Activated CD8-positive, alpha-beta memory T cell treated with anti-CD3 and anti-CD28 coated beads, Interleukin-2, amount 10 ng/mL, durations not matched to agents 7 days and 5 days (primary cell): Measurements from ENCODE around the gene TSPYL6. TPM values are rescaled to one million over a fixed set of nuclear protein-coding genes. Genes with fewer than 3 reads are reported as not detected.
"Not testable (repeated sequence)": the region's sequence is repeated elsewhere in the genome, so short reads cannot be mapped to it uniquely, and the experiment has no call there.

Experiments
- ATAC-seq: fragments of 150-1000 bp; cut with Tn5 transposase; one replicate; pipeline ENCODE4 v1.10.0; 2021; ENCODE audit warnings: moderate library complexity
- CTCF ChIA-PET: fragments of 350-600 bp; sonication (Branson Sonifier 250); formaldehyde crosslinking; loops from one replicate; lab custom pipeline; 2021; ENCODE audit warnings: antibody characterized with exemption; lab: Charles Lee
- DNase-seq: peaks from one replicate; pipeline ENCODE4 v3.0.0-alpha.2; 2020
- H3K27ac Mint-ChIP-seq: one replicate; pipeline ENCODE4 v1.8.0; 2021; ENCODE audit warnings: mild to moderate bottlenecking, mixed read lengths
- H3K27me3 Mint-ChIP-seq: one replicate; pipeline ENCODE4 v1.8.0; 2021; ENCODE audit warnings: mixed read lengths
- H3K36me3 Mint-ChIP-seq: one replicate; pipeline ENCODE4 v1.8.0; 2021; ENCODE audit warnings: mild to moderate bottlenecking, mixed read lengths
- H3K4me1 Mint-ChIP-seq: one replicate; pipeline ENCODE4 v1.8.0; 2021; ENCODE audit warnings: mixed read lengths
- H3K4me3 Mint-ChIP-seq: one replicate; pipeline ENCODE4 v1.8.0; 2021; ENCODE audit warnings: mild to moderate bottlenecking, moderate library complexity, mixed read lengths
- H3K9me3 Mint-ChIP-seq: one replicate; pipeline ENCODE4 v1.8.0; 2022; ENCODE audit warnings: low read depth, mixed read lengths
- total RNA-seq, 2 experiments: library from RNA; stranded (reverse); gene quantifications; one replicate each; pipeline ENCODE4 v1.2.3, GENCODE V29; 2021

The TSPYL6 gene
- total RNA-seq, 2 experiments from 2014 or later: not detected

DNA sequence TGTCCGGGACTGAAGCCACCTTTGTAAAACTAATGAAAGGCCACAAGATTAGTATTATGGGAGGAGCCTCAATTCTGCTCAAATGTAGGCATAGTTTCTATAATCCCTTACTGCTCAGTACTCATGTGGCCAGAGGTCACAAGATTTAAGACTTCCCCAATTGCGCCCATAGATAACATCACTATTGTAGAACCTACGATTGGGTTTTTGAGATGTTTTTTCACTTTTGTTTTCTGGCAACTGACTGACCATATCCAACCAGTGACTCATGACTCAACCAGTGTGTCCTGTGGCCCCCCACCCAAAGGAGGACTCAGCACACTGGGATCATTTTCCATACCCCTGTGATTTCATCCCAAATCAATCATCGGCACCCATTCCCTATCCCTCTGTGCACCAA is 15.2 kb upstream of the TSPYL6 start:
- Mint-ChIP-seq H3K27ac (no peak overlapping the region), H3K36me3 (peaks cover 8% of the 10 kb centered on the region), H3K27me3 (no peaks in the 10 kb centered on the region), H3K4me1 (no peaks in the 10 kb centered on the region), H3K9me3 (peaks cover 4% of the 10 kb centered on the region), H3K4me3 (no peak overlapping the region)
- ATAC-seq (no peak), DNase-seq (no peak)
- CTCF ChIA-PET: no interaction called here

DNA sequence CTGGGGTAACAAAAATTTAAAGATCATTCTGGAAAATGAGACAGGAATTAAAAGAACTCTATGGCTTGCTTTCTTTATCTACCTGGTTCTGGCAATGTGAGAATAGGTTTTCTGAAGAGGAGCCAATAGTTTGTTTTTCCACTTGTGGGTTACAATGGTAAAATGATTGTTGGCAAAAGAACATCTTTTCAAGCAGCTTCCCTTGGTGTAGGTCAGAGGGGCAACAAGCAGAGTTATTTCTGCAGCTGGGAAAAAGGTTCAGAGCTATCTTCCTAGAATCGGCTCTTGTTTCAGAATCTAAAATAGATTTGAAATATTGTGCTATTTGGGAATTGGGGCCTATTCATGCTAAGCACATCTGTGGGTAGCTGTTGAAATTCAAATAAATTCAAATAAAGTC is 11.5 kb upstream of the TSPYL6 start:
- peaks cover 1% of the 10 kb centered on the region for H3K36me3 Mint-ChIP-seq
- CTCF ChIA-PET: no interaction called here

DNA sequence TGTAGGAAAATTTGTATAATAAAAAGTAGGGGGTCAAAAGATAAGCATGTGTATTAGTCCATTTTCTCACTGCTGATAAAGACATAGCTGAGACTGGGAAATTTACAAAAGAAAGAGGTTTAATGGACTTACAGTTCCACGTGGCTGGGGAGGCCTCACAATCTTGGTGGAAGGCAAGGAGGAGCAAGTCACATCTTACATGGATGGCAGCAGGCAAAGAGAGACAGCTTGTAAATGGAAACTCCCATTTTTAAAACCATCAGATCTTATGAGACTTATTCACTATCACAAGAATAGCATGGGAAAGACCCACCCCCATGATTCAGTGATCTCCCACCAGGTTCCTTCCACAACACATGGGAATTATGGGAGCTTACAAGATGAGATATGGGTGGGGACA is 9.1 kb upstream of the TSPYL6 start:
- CTCF ChIA-PET, H3K9me3 Mint-ChIP-seq, H3K4me3 Mint-ChIP-seq, H3K4me1 Mint-ChIP-seq, DNase-seq, H3K27me3 Mint-ChIP-seq, ATAC-seq, H3K27ac Mint-ChIP-seq, H3K36me3 Mint-ChIP-seq: not testable (repeated sequence)

More for the DNA sequence above, 11.5 kb upstream of the TSPYL6 start:
- no peak overlapping the region for H3K4me3 Mint-ChIP-seq
- H3K9me3 Mint-ChIP-seq: peaks cover 2% of the 10 kb centered on the region
- no peaks in the 10 kb centered on the region for H3K4me1 Mint-ChIP-seq
- DNase-seq (no peak), ATAC-seq (no peak)
- H3K27me3 Mint-ChIP-seq: no peaks in the 10 kb centered on the region
- H3K27ac Mint-ChIP-seq: no peak overlapping the region

DNA sequence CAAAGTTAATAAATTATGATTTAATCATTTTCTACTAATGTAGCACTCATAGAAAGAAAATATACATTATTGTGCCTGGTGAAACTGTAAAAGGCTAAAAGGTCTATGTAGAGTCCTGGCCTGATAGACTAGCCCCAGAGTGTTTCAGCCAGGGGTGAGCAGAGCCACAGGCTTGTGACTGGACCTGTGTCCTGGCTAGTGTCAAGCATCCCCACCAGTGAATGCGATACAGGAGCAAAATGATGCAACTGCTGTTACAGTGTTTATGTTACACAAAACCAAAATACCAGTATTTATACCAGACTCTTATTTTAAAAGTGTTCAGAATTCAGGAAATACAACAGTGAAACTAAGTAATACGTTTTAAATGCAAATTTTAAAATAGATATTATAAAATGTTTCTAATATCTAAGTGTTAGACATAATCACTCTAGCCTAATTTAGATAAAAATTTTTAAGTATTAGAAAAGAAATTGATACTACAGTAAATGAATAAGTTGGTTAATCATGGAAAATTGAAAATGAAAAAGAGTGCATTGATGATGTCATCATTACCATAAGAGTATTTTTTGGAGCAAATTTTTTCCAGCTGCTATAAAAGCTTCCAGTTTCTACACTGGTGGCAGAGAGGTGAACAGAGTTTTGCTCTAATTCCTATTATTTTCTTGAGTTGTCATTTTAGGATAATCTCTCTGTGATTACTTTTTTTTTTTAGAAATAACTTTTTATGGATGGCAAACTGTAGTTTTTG is 6.2 kb upstream of the TSPYL6 start:
- CTCF ChIA-PET: no interaction called here
- no peaks in the 10 kb centered on the region for H3K4me1 Mint-ChIP-seq
- peaks cover 1% of the 10 kb centered on the region for H3K36me3 Mint-ChIP-seq
- H3K9me3 Mint-ChIP-seq: peaks cover 2% of the 10 kb centered on the region
- no peak for ATAC-seq
- no peak overlapping the region for H3K4me3 Mint-ChIP-seq
- no peak for DNase-seq
- H3K27ac Mint-ChIP-seq: no peak overlapping the region
- H3K27me3 Mint-ChIP-seq: no peaks in the 10 kb centered on the region

- H3K27ac Mint-ChIP-seq: no peak overlapping the region
- H3K4me3 Mint-ChIP-seq: no peak overlapping the region
- no peaks in the 10 kb centered on the region for H3K9me3 Mint-ChIP-seq
- H3K36me3 Mint-ChIP-seq: no peaks in the 10 kb centered on the region
- ATAC-seq (no peak), DNase-seq (no peak)
- H3K27me3 Mint-ChIP-seq: no peaks in the 10 kb centered on the region
- H3K4me1 Mint-ChIP-seq: no peaks in the 10 kb centered on the region
- CTCF ChIA-PET: no interaction called here
Observed at GRCh38 chr2:54261537-54261936, 5.5 kb upstream of the TSPYL6 start.

- Mint-ChIP-seq H3K4me3 (no peak overlapping the region), H3K9me3 (no peaks in the 10 kb centered on the region), H3K27me3 (no peaks in the 10 kb centered on the region), H3K27ac (no peak overlapping the region), H3K36me3 (no peaks in the 10 kb centered on the region), H3K4me1 (no peaks in the 10 kb centered on the region)
- DNase-seq: no peak
- CTCF ChIA-PET: no interaction called here
- no peak for ATAC-seq
Observed at GRCh38 chr2:54260241-54260595, 4.2 kb upstream of the TSPYL6 start.

DNA sequence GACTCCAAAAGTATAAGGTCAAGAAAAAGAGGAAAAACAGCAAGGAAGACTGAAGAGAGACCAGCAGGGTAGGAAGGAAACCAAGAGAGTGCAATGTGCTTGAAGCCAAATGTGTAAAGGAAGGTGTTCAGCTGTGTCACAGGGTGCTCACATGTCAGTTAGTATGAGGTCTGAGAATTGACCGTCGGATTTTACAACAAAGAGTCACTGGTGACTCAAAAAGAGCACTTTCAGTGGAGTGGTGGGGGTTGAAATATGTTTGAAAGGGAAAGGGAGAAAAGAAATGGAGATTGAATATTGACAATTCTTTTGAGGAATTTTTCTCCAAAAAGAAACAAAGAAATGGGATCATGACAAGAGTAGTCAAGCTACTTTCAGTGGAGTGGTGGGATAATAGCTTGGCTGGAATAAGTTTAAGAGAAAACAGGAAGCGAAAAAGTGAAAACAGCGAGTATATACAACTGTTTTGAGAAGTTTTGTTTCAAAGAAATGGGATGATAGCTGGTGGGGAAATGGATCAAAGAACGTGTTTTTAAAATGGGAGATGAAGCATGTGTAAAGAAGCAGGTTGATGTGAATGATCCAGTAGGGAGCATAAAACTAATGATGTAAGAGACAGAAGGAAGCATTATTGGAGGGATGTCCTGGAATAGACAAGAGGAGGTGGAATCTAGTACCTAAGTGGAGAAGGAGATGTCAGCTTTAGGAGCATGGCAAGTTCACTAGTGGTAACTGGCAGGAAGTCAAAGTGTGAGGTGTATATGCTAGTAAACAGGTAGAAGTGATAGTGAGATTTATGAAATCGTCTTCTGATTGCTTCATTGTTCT is 3.6 kb upstream of the TSPYL6 start:
- no peaks in the 10 kb centered on the region for H3K4me1 Mint-ChIP-seq
- no peaks in the 10 kb centered on the region for H3K36me3 Mint-ChIP-seq
- no peak overlapping the region for H3K4me3 Mint-ChIP-seq
- CTCF ChIA-PET: no interaction called here
- H3K9me3 Mint-ChIP-seq: no peaks in the 10 kb centered on the region
- no peak overlapping the region for H3K27ac Mint-ChIP-seq
- no peaks in the 10 kb centered on the region for H3K27me3 Mint-ChIP-seq
- DNase-seq (no peak), ATAC-seq (no peak)

GRCh38 chr2:54258166-54258565 is 2.1 kb upstream of the TSPYL6 start:
- H3K4me1 Mint-ChIP-seq: no peaks in the 10 kb centered on the region
- H3K36me3 Mint-ChIP-seq: no peaks in the 10 kb centered on the region
- H3K4me3 Mint-ChIP-seq: no peak overlapping the region
- no peak for ATAC-seq
- no peaks in the 10 kb centered on the region for H3K27me3 Mint-ChIP-seq
- H3K27ac Mint-ChIP-seq: no peak overlapping the region
- H3K9me3 Mint-ChIP-seq: no peaks in the 10 kb centered on the region
- CTCF ChIA-PET: no interaction called here
- DNase-seq: no peak

DNA sequence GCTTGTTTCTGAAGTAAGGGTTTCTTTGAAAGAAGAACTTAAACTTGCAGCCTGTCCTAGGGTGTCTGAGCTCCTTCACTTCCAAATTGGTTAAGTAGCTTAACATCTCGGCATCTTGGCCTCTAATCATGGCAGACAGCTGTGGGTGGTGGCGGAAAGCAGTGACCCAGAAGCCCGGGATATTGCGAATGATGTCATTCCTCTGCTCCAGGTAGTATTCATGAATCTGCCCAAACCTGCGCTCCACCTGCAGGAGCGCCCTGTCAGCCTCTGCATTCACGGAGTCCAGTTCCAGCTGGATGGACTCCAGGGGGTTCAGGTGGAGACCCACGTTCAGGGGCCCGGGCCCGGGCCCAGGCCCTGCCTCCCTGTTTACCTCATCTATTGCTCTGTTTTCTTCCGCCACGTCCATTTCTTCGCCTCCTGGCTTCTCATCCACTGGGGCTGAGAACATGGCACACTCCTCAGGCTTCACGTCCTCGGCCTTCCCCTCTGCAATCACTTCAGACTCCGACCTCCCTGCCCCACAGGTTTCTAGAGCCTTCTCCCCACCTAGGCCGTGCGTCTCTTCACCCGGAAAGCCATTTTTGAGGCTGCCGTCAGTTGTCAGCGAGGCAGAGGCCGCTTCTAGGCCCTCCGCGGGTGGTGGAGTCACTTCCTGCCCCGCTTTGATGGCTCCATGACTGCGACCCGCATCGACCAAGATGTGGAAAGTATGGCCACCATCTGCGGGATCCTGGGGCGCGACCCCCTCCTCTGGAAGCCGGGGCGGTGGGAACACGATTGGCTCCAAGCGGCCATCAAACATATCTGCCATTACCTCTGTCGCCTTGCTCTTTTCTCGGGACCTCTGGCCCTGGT is 569 bp downstream of the TSPYL6 start:
- no peak for ATAC-seq
- Mint-ChIP-seq H3K4me3 (no peak overlapping the region), H3K36me3 (no peaks in the 10 kb centered on the region), H3K27ac (no peak overlapping the region), H3K4me1 (no peaks in the 10 kb centered on the region), H3K9me3 (no peaks in the 10 kb centered on the region), H3K27me3 (no peaks in the 10 kb centered on the region)
- no peak for DNase-seq
- CTCF ChIA-PET: no interaction called here

GRCh38 chr2:54254180-54254579 is 1.8 kb downstream of the TSPYL6 start:
- H3K36me3 Mint-ChIP-seq: no peaks in the 10 kb centered on the region

GRCh38 chr2:54249629-54250028 is 6.4 kb downstream of the TSPYL6 start:
- DNase-seq: no peak
- Mint-ChIP-seq H3K36me3 (no peaks in the 10 kb centered on the region), H3K9me3 (no peaks in the 10 kb centered on the region), H3K27me3 (no peaks in the 10 kb centered on the region), H3K4me1 (no peaks in the 10 kb centered on the region), H3K27ac (no peak overlapping the region), H3K4me3 (no peak overlapping the region)
- ATAC-seq: no peak
- CTCF ChIA-PET: no interaction called here

More at GRCh38 chr2:54254180-54254579, 1.8 kb downstream of the TSPYL6 start:
- Mint-ChIP-seq H3K27ac (no peak overlapping the region), H3K9me3 (no peaks in the 10 kb centered on the region), H3K4me3 (no peak overlapping the region), H3K27me3 (no peaks in the 10 kb centered on the region), H3K4me1 (no peaks in the 10 kb centered on the region)
- DNase-seq (no peak), ATAC-seq (no peak)
- CTCF ChIA-PET: no interaction called here

DNA sequence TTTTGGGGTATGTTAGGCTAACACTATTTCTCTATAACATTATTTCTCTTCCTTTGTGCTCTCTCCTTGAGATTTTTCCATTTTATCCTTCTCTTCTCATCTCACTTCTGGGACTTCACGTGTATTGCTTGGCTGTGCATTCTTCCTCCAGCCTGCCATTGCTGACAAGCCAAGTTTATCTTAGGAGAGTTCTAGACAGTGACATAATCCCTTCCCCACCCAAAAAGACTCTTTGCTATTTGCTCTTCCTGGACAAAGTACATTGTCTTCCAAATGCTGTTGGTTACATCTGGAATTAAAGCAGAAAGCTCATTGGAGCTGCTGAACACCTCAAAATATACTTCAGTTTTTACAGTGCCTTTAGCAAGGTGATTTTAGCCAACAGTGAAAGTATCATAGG is 8.9 kb downstream of the TSPYL6 start:
- Mint-ChIP-seq H3K36me3 (no peaks in the 10 kb centered on the region), H3K27me3 (no peaks in the 10 kb centered on the region), H3K9me3 (no peaks in the 10 kb centered on the region), H3K4me1 (no peaks in the 10 kb centered on the region), H3K27ac (no peak overlapping the region), H3K4me3 (no peak overlapping the region)
- no peak for ATAC-seq
- CTCF ChIA-PET: no interaction called here
- DNase-seq: no peak
